ENCODE data around the gene CIAO3. TPM values are rescaled to one million over a fixed set of nuclear protein-coding genes. Genes with fewer than 3 reads are reported as not detected.

Gene CIAO3
- polyA plus RNA-seq, 3 donors = 8.6 to 41.1 (median 11.8) TPM

DNA sequence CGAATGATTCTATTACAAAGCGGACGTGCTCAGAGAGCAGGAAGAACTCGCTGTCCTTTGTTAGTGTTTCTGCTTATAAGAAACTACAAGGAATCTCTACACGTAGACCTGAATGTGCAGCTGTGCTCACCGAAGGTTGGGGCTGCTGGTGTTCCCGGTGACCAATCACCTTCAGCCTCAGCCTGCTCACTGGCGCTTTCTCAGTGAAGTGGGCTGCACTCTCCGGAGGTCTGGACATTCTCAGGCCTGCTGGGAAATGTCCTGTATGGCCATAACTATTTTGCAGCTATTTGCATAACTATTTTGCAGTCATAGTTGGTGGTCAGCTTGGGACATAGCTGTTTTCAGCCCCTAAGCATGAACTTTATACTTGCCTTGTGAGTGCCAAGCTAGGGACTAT is 9.7 kb upstream of the CIAO3 start:
- Histone ChIP-seq H3K36me3 (replicated peaks in 1 of 2; ENCODE audit: control insufficient read depth in 1 of 2, insufficient read depth in 2 of 2, low read length in 2 of 2) (no peaks in the 10 kb centered on the region), H3K79me2 (ENCODE audit: insufficient read depth, low read length) (no peaks in the 10 kb centered on the region), H3K4me1 (ENCODE audit: control insufficient read depth in 1 of 2, insufficient read depth in 2 of 2, low read length in 2 of 2) (peaks cover 16 to 21% of the 10 kb centered on the region in 2 donors), H4K20me1 (ENCODE audit: insufficient read depth, low read length) (no peaks in the 10 kb centered on the region), H2AFZ (ENCODE audit: insufficient read depth, low read depth, low read length, poor library complexity, severe bottlenecking) (no peak overlapping the region), H3K27me3 (ENCODE audit: control insufficient read depth in 2 of 2, insufficient read depth in 2 of 2, low read length in 2 of 2) (no peaks in the 10 kb centered on the region), H3K9ac (ENCODE audit: insufficient read depth, low read length, poor library complexity, severe bottlenecking) (no peak overlapping the region), H3K4me3 (replicated peaks in 1 of 3; ENCODE audit: low read depth in 2 of 3, low read length in 3 of 3) (no peak overlapping the region), H3K27ac (ENCODE audit: low read depth in 1 of 2, low read length in 2 of 2) (no peak overlapping the region), H3K4me2 (replicated peaks; ENCODE audit: extremely low read depth, low read length, poor library complexity, severe bottlenecking) (no peak overlapping the region), H3K9me3 (replicated peaks in 1 of 2; ENCODE audit: control insufficient read depth in 1 of 2, insufficient read depth in 1 of 2, low read length in 2 of 2) (no peaks in the 10 kb centered on the region)
- DNase-seq = no peak
- TF ChIP-seq, protein P1, sequence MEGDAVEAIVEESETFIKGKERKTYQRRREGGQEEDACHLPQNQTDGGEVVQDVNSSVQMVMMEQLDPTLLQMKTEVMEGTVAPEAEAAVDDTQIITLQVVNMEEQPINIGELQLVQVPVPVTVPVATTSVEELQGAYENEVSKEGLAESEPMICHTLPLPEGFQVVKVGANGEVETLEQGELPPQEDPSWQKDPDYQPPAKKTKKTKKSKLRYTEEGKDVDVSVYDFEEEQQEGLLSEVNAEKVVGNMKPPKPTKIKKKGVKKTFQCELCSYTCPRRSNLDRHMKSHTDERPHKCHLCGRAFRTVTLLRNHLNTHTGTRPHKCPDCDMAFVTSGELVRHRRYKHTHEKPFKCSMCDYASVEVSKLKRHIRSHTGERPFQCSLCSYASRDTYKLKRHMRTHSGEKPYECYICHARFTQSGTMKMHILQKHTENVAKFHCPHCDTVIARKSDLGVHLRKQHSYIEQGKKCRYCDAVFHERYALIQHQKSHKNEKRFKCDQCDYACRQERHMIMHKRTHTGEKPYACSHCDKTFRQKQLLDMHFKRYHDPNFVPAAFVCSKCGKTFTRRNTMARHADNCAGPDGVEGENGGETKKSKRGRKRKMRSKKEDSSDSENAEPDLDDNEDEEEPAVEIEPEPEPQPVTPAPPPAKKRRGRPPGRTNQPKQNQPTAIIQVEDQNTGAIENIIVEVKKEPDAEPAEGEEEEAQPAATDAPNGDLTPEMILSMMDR (IDR thresholded peaks at IDR 0.05) = no peak
- Mint-ChIP-seq H3K9me3 (no peaks in the 10 kb centered on the region), H3K4me3 (no peak overlapping the region), H3K4me1 (peaks cover 18% of the 10 kb centered on the region), H3K27ac (no peak overlapping the region), H3K36me3 (no peaks in the 10 kb centered on the region), H3K27me3 (ENCODE audit: low read depth in 3 of 3) (peaks cover 0 to 4% (median 0%) of the 10 kb centered on the region in 3 donors)
- 95% methylated on average over 7 of the region's 9 CpGs for WGBS (ENCODE audit: insufficient coverage)
- intact Hi-C loops (cut with micrococcal nuclease) = no loop called here

DNA sequence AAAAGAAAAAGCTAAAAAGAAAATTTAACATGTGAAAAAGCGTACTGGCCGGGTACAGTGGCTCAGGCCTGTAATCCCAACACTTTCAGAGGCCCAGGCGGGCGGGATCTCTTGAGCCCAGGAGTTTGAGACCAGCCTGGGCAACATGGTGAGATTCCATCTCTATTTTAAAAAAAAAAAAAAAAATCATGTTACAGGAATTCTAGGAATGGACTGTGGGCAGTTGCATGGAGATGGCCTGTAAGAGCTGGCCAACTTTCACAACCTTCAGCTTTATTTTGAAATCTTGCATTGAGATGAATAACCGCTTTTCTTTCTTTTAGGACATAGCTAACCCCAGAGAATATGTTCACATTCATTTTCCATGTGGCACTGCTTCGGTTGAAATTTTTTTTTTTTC is 8.2 kb upstream of the CIAO3 start:
- H3K4me1 ChIP-seq (ENCODE audit: control insufficient read depth in 1 of 2, insufficient read depth in 2 of 2, low read length in 2 of 2) = peaks cover 1 to 6% of the 10 kb centered on the region in 2 donors
- WGBS (ENCODE audit: insufficient coverage) = 100% methylated on average over 2 of the region's 6 CpGs
- H3K79me2 ChIP-seq (ENCODE audit: insufficient read depth, low read length) = no peaks in the 10 kb centered on the region
- H4K20me1 ChIP-seq (ENCODE audit: insufficient read depth, low read length) = no peaks in the 10 kb centered on the region
- H3K27ac ChIP-seq (ENCODE audit: low read depth in 1 of 2, low read length in 2 of 2) = no peak overlapping the region
- no peaks in the 10 kb centered on the region for H3K9me3 ChIP-seq (replicated peaks in 1 of 2; ENCODE audit: control insufficient read depth in 1 of 2, insufficient read depth in 1 of 2, low read length in 2 of 2)
- no peaks in the 10 kb centered on the region for H3K36me3 Mint-ChIP-seq
- H2AFZ ChIP-seq (ENCODE audit: insufficient read depth, low read depth, low read length, poor library complexity, severe bottlenecking) = no peak overlapping the region
- H3K4me3 ChIP-seq (replicated peaks in 1 of 3; ENCODE audit: low read depth in 2 of 3, low read length in 3 of 3) = no peak overlapping the region
- peaks cover 6% of the 10 kb centered on the region for H3K4me1 Mint-ChIP-seq
- TF ChIP-seq, protein P1 (IDR thresholded peaks at IDR 0.05) = no peak
- no peak overlapping the region for H3K4me3 Mint-ChIP-seq
- no peaks in the 10 kb centered on the region for H3K9me3 Mint-ChIP-seq
- no peaks in the 10 kb centered on the region for H3K27me3 ChIP-seq (ENCODE audit: control insufficient read depth in 2 of 2, insufficient read depth in 2 of 2, low read length in 2 of 2)
- no peak for DNase-seq
- intact Hi-C loops (cut with micrococcal nuclease) = no loop called here
- H3K9ac ChIP-seq (ENCODE audit: insufficient read depth, low read length, poor library complexity, severe bottlenecking) = no peak overlapping the region
- no peaks in the 10 kb centered on the region for H3K36me3 ChIP-seq (replicated peaks in 1 of 2; ENCODE audit: control insufficient read depth in 1 of 2, insufficient read depth in 2 of 2, low read length in 2 of 2)
- H3K4me2 ChIP-seq (replicated peaks; ENCODE audit: extremely low read depth, low read length, poor library complexity, severe bottlenecking) = no peak overlapping the region
- peak overlapping the region in 1 of 7 donors; percentile 7 for H3K27ac Mint-ChIP-seq
- peaks cover 0 to 4% (median 0%) of the 10 kb centered on the region in 3 donors for H3K27me3 Mint-ChIP-seq (ENCODE audit: low read depth in 3 of 3)

Data from CD14-positive monocyte (primary cell).